Activated T-helper 17 cell treated with anti-CD3 and anti-CD28 coated beads, Interleukin-2, amount 50 U/mL, for 72 hours (primary cell): ENCODE results near the gene FHOD3. TPM values are rescaled to one million over a fixed set of nuclear protein-coding genes. Genes with fewer than 3 reads are reported as not detected.
"Not testable (repeated sequence)": the region's sequence is repeated elsewhere in the genome, so short reads cannot be mapped to it uniquely, and the experiment has no call there.

ENCODE experiments used
- ATAC-seq: fragments of 150-1000 bp; cut with Tn5 transposase; replicated peaks from 2 replicates; pipeline ENCODE4 v1.10.0; 2021; ENCODE audit warnings: mild to moderate bottlenecking, moderate library complexity
- H3K27ac Mint-ChIP-seq: one replicate; pipeline ENCODE4 v1.8.0; 2022; ENCODE audit warnings: mixed read lengths
- H3K27me3 Mint-ChIP-seq: one replicate; pipeline ENCODE4 v1.8.0; 2022; ENCODE audit warnings: mixed read lengths
- H3K36me3 Mint-ChIP-seq: one replicate; pipeline ENCODE4 v1.8.0; 2022; ENCODE audit warnings: low read depth, mild to moderate bottlenecking, mixed read lengths
- H3K4me1 Mint-ChIP-seq: one replicate; pipeline ENCODE4 v1.8.0; 2022; ENCODE audit warnings: mixed read lengths
- H3K4me3 Mint-ChIP-seq: one replicate; pipeline ENCODE4 v1.8.0; 2022; ENCODE audit warnings: mild to moderate bottlenecking, mixed read lengths
- H3K9me3 Mint-ChIP-seq: one replicate; pipeline ENCODE4 v1.8.0; 2022; ENCODE audit warnings: mixed read lengths
- total RNA-seq, 2 donors: library from RNA; stranded (reverse); gene quantifications; one replicate each; pipeline ENCODE4 v1.2.3, GENCODE V29; 2022

The FHOD3 gene
- total RNA-seq, 2 donors from 2014 or later, result not detected

DNA sequence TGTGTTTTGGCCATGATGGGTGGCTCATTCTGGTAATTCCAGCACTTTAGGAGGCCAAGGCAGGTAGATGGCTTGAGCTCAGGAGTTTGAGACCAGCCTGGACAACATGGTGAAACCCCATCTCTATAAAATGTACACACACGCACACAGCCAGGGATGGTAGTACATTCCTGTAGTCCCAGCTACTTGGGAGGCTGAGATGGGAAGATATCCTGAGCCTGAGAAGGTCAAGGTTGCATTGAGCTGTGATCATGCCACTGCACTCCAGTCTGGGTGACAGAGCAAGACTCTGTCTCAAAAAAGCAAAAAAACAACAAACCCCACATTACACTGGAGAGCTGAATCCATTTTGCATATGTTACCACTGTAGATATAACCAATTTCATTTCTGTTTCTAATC is 423.8 kb downstream of the FHOD3 start:
- H3K36me3 Mint-ChIP-seq, H3K4me1 Mint-ChIP-seq: not testable (repeated sequence)

DNA sequence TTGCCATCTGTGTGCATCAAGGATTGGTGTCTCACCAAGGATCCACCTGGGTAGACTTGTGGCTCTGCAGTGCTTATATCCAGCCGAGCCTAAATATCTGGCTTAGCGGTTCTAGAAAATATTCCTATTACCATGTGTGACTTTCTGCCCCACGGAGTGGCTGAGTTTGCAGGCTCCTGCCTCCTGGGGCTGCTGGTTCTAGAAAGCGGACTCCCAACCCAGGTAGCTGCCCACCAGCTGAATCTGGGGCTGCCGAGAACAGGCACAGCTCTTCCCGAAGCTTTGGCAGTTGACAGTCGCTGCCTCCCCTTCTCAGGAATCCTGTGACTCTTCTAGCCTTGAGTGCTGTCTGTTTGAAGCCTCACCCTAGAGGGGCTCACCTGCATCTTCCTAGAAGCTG is 426.7 kb downstream of the FHOD3 start:
- Mint-ChIP-seq H3K27me3 (peaks cover 11% of the 10 kb centered on the region), H3K9me3 (no peaks in the 10 kb centered on the region), H3K27ac (no peak overlapping the region), H3K36me3 (no peaks in the 10 kb centered on the region), H3K4me1 (no peaks in the 10 kb centered on the region), H3K4me3 (no peak overlapping the region)
- ATAC-seq, result no peak

More for the DNA sequence above, 423.8 kb downstream of the FHOD3 start:
- H3K27me3 Mint-ChIP-seq, ATAC-seq, H3K27ac Mint-ChIP-seq, H3K9me3 Mint-ChIP-seq, H3K4me3 Mint-ChIP-seq: not testable (repeated sequence)

- Mint-ChIP-seq H3K9me3 (no peaks in the 10 kb centered on the region), H3K27me3 (peaks cover 11% of the 10 kb centered on the region), H3K4me3 (no peak overlapping the region), H3K36me3 (no peaks in the 10 kb centered on the region), H3K4me1 (no peaks in the 10 kb centered on the region), H3K27ac (no peak overlapping the region)
- no peak for ATAC-seq
Measured at GRCh38 chr18:36724591-36725001, 427.1 kb downstream of the FHOD3 start.

GRCh38 chr18:36728345-36728744 is 430.8 kb downstream of the FHOD3 start:
- Mint-ChIP-seq H3K27ac (no peak overlapping the region), H3K27me3 (peaks cover 10% of the 10 kb centered on the region), H3K36me3 (no peaks in the 10 kb centered on the region), H3K9me3 (no peaks in the 10 kb centered on the region), H3K4me1 (no peaks in the 10 kb centered on the region), H3K4me3 (no peak overlapping the region)
- no peak for ATAC-seq

GRCh38 chr18:36729197-36729596 is 431.7 kb downstream of the FHOD3 start:
- no peaks in the 10 kb centered on the region for H3K9me3 Mint-ChIP-seq
- H3K27me3 Mint-ChIP-seq, result peaks cover 10% of the 10 kb centered on the region
- H3K4me1 Mint-ChIP-seq, result no peaks in the 10 kb centered on the region
- ATAC-seq, result no peak
- no peak overlapping the region for H3K4me3 Mint-ChIP-seq
- no peak overlapping the region for H3K27ac Mint-ChIP-seq
- H3K36me3 Mint-ChIP-seq, result no peaks in the 10 kb centered on the region

GRCh38 chr18:36732264-36732663 is 434.8 kb downstream of the FHOD3 start:
- no peaks in the 10 kb centered on the region for H3K4me1 Mint-ChIP-seq
- peaks cover 3% of the 10 kb centered on the region for H3K27me3 Mint-ChIP-seq
- H3K27ac Mint-ChIP-seq, result no peak overlapping the region
- no peak for ATAC-seq
- H3K36me3 Mint-ChIP-seq, result no peaks in the 10 kb centered on the region
- no peak overlapping the region for H3K4me3 Mint-ChIP-seq
- no peaks in the 10 kb centered on the region for H3K9me3 Mint-ChIP-seq

DNA sequence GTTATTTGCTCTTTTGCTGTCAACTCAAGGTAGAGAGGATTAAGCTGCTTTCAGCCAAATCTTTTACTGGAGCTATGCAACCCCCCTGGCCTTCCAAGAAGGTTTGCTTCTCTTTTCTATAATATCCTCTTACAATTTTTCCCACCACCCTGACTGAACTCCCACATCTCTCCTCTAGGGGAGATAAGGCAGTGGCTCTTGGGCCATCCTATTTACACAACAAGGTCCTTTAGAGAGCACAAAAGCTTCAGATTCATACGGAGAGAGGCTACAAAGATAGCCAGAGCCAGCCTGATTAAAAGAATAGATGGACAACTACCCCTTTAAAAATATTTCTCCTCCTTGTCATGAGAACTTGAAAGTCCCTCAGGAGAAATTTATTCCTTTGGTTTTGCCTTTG is 435.6 kb downstream of the FHOD3 start:
- Mint-ChIP-seq H3K9me3 (no peaks in the 10 kb centered on the region), H3K36me3 (no peaks in the 10 kb centered on the region), H3K27ac (no peak overlapping the region), H3K4me3 (no peak overlapping the region), H3K27me3 (peaks cover 3% of the 10 kb centered on the region), H3K4me1 (no peaks in the 10 kb centered on the region)
- ATAC-seq, result no peak

- no peak for ATAC-seq
- Mint-ChIP-seq H3K36me3 (no peaks in the 10 kb centered on the region), H3K4me3 (no peak overlapping the region), H3K4me1 (no peaks in the 10 kb centered on the region), H3K9me3 (no peaks in the 10 kb centered on the region), H3K27me3 (peaks cover 5% of the 10 kb centered on the region), H3K27ac (no peak overlapping the region)
Measured at GRCh38 chr18:36734596-36734995, 437.1 kb downstream of the FHOD3 start.

DNA sequence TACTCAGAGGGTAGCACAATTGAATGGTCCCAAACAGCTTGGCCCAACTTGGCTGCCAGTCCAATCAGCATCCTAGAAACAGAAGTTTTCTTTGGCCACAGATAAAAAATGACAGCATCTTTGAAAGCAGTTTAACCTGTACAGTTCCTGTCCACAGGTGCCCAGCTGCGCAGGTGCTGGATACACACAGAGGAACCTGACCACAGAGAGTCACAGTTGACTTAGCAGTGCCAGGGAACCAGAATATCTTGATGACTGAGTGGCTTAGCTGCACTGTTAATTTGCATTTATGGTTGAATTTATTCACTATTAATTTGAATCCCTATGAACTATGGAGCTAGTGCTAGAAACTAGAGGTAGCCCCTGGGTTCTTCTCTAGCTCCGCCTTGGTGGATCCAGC is 437.6 kb downstream of the FHOD3 start:
- no peaks in the 10 kb centered on the region for H3K4me1 Mint-ChIP-seq
- H3K9me3 Mint-ChIP-seq, result no peaks in the 10 kb centered on the region
- ATAC-seq, result no peak
- H3K4me3 Mint-ChIP-seq, result no peak overlapping the region
- no peaks in the 10 kb centered on the region for H3K36me3 Mint-ChIP-seq
- H3K27ac Mint-ChIP-seq, result no peak overlapping the region
- peaks cover 6% of the 10 kb centered on the region for H3K27me3 Mint-ChIP-seq

DNA sequence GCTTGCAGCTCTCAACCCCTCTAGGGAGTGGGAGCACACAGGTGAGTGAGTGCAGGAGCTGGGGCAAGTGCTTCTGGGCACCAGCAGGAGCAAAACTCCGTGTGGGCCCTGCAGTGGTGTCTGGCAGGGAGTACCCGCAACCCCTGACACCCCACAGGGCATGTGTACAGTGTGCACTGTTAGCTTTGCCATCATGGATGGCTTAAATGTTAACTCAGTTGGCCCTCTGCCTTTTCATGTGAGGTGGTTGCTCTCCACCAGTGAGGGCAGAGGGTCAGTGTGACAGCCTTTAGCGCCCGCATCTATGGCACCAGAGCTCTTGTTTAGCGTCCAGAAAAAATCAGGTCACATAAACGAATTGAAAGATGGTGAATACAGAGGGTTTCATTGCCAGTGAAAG is 438.6 kb downstream of the FHOD3 start:
- no peak for ATAC-seq
- H3K36me3 Mint-ChIP-seq, result no peaks in the 10 kb centered on the region
- H3K4me3 Mint-ChIP-seq, result no peak overlapping the region
- no peaks in the 10 kb centered on the region for H3K9me3 Mint-ChIP-seq
- no peaks in the 10 kb centered on the region for H3K4me1 Mint-ChIP-seq
- H3K27me3 Mint-ChIP-seq, result peaks cover 14% of the 10 kb centered on the region
- no peak overlapping the region for H3K27ac Mint-ChIP-seq

GRCh38 chr18:36737316-36737715 is 439.8 kb downstream of the FHOD3 start:
- Mint-ChIP-seq H3K27me3 (peaks cover 23% of the 10 kb centered on the region), H3K9me3 (no peaks in the 10 kb centered on the region), H3K27ac (no peak overlapping the region), H3K4me1 (no peaks in the 10 kb centered on the region), H3K4me3 (no peak overlapping the region), H3K36me3 (no peaks in the 10 kb centered on the region)
- no peak for ATAC-seq

DNA sequence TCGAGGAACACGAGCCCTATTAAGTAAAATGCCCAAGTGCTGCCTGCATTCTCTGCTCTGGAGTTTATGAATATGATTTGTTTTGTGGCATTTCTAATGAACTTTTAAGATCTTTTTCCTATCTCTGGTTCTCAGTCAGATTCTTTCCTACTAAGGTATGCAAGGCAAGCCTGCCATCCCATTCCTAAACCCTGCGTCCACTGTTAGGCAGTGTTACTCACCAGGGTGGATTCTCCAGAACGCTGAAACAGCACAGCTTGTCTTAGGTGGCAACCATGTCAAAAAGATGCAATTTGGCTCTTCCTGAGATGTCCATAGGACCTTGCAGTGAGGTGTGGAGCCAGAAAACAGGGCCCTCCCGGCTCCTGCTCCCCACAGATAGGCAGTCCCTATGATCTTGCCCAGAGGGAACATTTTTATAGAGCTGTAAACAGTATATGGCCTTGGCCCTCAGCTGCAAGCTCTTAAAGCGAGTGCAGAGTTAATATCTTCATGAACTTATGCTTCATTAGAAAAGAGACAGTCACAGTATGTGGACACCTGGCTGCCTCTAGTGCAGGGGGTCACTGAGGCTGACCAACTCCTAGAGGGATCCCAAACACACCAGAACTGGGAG is 446.9 kb downstream of the FHOD3 start:
- no peaks in the 10 kb centered on the region for H3K36me3 Mint-ChIP-seq

GRCh38 chr18:36745219-36745975 is 447.9 kb downstream of the FHOD3 start:
- H3K27me3 Mint-ChIP-seq, result peaks cover 18% of the 10 kb centered on the region
- H3K27ac Mint-ChIP-seq, result no peak overlapping the region
- no peaks in the 10 kb centered on the region for H3K4me1 Mint-ChIP-seq
- no peak overlapping the region for H3K4me3 Mint-ChIP-seq
- no peaks in the 10 kb centered on the region for H3K36me3 Mint-ChIP-seq
- H3K9me3 Mint-ChIP-seq, result no peaks in the 10 kb centered on the region
- no peak for ATAC-seq

More for the DNA sequence above, 446.9 kb downstream of the FHOD3 start:
- Mint-ChIP-seq H3K27me3 (peaks cover 24% of the 10 kb centered on the region), H3K9me3 (no peaks in the 10 kb centered on the region), H3K27ac (no peak overlapping the region), H3K4me1 (no peaks in the 10 kb centered on the region), H3K4me3 (no peak overlapping the region)
- ATAC-seq, result no peak

DNA sequence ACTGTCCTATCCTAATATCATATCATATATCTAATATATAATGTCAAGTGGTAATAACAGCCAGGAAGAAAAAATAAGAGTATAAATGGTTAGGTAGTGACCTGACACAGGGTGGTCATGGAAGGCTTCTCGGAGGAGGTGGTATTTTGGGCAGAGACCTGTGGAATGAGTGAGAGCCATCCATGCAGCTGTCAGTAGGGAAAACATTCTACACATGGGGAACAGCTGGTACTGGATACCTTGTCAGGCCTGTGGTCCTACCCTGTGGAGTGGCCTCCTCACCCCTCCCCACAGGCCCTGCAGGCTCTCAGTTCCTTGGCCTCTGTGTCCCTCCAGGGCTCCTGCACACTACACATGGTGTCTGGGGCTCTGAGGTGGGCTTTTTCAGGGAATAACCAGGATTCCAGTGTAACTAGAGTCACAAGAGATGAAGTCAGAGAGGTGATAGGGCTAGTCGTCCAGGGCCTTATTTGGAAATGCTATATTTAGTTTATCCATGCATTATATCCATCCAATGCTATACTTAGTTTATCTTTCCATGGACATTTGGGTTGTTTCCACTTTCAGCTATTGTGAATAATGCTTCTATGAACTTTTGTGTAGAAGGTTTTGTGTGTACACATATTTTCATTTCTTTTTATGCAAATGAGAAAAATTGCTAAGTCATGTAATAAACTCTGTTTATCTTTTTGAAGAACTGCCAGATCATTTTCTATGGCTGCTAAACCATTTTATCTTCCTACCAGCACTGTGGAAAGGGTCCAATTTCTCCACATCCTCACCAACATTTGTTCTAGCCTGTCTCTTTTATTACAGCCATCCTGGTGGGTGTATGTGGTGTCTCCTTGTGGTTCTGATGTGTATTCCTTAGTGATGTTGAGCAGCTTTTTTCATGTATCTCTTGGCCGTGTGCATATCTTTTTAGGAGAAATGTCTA is 455.7 kb downstream of the FHOD3 start:
- no peaks in the 10 kb centered on the region for H3K36me3 Mint-ChIP-seq
- H3K27ac Mint-ChIP-seq, result no peak overlapping the region
- no peaks in the 10 kb centered on the region for H3K9me3 Mint-ChIP-seq
- H3K27me3 Mint-ChIP-seq, result peaks cover 20% of the 10 kb centered on the region
- no peak overlapping the region for H3K4me3 Mint-ChIP-seq
- H3K4me1 Mint-ChIP-seq, result no peaks in the 10 kb centered on the region
- ATAC-seq, result no peak
